Measurements from ENCODE around the gene RHOT2.

The RHOT2 gene

DNA sequence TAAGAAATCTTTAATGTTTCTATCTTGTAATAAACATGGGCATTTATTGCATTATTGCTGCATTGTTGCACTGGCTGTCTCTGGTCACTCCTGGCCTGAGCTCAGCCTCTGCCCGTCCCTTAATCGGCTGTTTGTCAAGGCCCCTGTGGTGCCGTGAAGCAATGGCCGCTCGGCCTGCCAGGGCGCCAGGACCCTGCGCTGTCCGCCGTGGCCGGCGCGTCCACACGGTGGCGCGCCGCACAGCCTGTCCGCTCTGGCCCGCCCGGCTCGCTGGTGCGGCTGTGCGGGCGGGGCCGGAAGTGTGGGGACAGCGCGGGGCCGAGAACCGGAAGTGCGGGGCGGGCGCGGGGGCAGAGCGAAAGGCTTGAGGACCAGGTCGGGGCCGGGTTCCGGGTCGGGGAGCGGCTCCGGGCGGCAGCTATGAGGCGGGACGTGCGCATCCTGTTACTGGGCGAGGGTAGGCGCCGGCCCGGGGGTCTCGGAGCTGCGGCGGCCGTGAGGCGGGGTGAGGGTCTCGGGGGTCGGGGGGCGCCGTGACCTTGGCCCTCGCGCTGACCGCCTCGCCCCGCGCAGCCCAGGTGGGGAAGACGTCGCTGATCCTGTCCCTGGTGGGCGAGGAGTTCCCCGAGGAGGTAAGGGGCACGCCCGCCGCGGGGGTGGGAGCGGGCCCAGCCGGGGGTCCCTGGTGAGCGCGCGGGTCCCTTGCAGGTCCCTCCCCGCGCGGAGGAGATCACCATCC lies at the start of gene RHOT2:
RHOT2 (plus strand) TSS at position 353 of the 739 bp plus-strand sequence; CDS start at position 421, 68 bp downstream.
- peak; percentile 93 for DNase-seq (ENCODE audit: low read depth)

DNA sequence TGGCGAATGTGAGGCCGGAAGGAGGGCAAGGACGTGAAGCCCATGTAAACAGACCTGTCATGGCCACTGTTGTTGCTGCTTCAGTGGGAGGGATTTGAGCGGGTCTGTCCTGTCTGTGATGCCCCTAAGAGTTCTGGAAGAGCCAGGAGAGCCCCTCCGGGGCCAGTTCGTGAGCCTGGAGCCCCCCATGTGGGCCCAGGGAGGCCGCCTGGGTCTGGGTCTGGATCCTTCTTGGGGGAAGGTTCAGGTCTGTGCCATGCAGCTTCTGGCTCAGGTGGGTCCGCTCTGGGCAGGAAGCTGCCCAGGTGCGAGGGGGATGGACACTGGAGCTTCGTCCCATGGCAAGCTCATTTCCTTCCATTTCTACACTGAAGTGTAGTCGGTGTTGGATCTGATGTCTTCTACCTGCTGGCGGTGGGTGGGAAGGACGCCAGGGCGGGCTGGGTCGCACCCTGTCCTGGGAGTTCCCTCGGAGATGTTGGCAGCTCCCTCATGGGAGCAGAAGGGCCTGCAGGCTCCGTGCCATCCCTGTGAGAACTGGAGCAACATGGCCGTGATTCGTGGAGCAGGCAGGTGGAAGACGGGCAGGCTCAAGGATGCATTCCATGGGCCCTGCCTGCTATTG lies 48.3 kb upstream of the RHOT2 start:
- no peak for DNase-seq (ENCODE audit: low read depth)

DNA sequence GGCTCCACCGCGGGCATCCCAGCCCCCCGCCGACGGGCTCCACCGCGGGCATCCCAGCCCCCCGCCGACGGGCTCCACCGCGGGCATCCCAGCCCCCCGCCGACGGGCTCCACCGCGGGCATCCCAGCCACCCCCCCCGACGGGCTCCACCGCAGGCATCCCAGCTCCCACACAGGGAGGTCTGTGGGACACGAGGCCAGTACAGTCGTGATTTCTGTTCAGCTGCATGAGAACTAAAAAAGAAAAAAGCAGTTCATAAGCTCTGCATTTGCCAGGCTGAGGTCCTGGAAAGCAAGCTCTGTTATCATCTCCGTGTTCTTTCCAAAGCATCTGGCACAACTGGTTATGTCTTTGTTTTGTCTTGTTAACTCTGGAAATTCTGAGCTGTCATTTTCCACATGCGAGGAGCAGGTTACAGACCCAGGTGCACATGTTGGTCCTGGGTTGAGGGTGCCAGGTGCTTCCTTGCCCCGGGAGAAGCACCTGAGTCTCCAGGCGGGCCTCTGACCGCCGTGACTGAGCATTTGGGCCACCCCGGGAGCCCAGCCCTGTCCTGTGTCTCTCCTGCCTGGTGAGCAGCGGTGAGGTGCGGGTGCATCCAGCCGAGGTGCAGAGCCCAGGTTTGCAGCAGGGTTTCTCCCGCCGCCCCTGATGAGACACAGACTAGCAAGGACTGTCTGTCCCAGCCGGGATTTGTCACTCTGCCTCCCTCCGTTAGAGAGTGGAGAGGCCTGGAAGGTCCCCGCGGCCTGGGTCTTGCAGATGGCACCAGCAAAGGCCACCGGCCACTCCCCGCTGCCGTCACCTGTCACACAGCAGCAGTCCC lies 47.0 kb upstream of the RHOT2 start:
- no peak for DNase-seq (ENCODE audit: low read depth)

DNA sequence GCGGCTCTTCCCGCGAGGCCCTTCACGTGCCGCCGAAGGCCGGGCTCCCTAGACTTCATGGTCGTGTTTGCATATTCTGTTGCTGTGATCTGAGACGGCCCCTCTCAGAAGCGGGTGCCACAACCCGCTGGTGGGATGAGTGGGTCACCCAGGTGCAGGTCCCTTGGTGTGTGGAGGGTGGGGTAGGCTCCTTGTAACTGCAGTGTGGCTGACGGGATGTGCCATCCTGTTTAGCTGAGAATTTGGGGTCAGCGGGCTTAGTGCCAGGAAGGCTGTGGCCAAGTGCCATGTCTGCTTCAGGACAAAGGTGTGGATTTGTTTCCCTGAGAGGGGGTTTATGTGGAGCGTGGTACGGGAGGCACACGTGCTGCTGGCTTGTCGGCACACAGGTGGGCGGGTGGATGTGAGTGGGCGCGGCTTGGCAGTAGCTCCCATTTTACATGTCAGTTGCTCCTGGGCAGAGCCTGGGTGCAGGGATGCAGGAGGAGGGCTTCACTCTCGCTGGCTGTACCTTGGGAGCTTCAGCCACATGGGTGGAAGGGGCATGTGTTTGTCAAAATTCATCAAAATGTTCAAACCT lies 46.3 kb upstream of the RHOT2 start:
- DNase-seq (ENCODE audit: low read depth), result no peak

DNA sequence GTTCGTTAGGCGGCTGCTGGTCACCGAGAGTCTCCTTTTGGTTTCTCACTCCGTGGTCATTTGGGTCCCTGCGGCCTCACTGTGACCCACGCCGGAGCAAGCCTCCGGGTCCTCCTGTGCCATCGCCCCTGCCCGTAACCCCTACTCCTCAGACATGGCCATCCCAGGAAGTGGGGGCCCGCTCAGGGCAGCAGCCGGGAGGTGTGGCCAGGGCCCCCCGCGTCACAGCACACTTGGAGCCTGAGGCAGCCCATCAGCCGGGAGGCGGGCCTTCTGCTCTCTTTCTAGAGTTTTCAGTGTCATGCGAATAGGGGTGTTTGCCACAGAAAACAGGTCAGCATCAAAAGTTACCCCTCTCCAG lies 45.0 kb upstream of the RHOT2 start:
- no peak for DNase-seq (ENCODE audit: low read depth)

DNA sequence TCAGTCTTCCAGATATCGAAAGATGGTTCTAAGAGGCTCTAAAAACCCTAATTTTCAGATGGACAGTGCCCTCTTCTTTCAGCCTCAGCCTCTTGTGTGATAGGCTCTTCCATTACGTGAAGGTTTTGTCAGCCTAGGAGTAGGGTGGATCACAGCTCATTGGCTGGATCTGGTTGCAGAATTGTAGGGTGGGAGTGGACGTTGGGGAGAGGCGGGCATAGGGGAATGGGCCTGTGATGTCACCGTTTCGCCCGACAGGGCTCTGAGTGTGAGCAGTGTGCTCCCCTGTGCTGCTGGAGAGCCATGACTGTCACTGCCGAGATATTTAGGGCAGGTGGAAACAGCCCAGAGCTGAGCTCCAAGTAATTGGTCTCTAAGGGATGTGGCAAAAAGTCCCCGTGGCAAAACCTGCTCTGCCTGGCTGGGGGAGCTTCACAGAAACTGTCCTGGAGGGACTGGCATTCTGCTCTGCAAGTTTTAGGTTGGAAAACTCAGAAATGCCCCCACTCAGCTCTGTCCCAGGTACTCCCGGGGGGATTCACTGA lies 43.3 kb upstream of the RHOT2 start:
- no peak for DNase-seq (ENCODE audit: low read depth)

DNA sequence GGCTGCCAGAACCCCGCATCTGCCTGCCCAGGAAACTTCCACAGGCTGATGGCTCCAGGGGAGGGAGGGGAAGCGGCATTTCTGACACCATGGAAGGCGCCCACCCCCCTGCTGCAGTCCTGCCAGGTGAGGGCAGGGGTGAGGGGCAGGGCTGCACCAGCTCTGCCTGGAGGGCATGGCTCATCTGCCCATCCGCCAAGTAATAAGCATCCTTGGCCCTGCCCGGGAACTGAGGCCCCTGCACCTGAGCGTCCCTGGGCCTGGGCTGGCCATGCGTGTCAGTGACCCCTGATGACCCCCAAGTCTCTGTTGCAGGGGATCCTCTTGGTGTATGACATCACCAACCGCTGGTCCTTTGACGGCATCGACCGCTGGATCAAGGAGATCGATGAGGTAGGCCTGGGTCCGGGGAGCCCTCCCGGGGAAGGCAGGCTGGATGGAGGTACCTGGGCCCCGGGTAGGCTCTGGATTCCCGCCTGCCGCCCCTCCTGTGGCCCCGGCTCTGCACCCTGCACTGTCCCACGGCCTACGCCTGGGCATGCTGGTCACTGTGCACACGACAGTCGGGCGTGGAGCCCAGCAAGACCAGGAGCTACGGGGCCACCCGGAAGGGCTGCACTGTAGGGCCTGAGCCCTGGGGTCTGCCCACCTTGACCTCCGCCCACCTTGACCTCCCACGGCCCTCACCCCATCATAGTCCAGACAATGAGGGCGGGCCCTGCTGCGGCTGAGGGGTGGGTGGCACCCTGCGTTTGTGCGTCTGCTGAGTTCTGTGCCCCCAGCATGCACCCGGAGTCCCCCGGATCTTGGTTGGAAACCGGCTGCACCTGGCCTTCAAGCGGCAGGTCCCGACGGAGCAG lies 42.6 kb upstream of the RHOT2 start:
- DNase-seq (ENCODE audit: low read depth), result no peak

DNA sequence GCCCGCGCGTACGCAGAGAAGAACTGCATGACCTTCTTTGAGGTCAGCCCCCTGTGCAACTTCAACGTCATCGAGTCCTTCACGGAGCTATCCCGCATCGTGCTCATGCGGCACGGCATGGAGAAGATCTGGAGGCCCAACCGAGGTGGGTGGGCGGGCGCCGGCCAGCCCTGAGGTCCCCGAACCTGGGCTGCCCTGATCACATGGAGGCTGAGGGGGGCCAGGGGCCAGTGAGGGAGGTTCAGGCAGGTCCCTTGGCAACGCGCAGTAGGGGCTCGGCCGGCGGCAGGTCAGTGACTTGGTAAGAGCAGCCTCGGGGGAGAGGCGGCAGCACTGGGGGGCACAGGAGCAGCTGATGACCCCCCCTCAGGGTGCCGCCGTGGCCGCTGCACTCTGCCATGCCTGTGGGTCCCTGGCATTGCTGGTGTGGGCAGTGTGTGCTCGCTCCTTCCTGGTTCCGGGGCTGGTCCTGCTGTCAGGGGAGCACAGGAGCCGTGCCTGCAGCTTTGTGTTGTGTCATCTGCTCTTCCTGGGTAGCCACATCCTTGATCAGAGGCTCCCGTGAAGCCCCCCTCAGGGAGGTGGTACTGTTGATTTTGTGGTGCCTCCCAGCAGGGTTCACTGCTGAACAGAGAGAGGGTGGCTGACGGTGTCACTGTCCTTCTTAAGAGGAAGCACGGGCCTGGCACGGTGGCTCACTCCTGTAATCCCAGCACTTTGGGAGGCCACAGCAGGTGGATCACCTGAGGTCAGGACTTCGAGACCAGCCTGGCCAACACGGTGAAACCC lies 41.8 kb upstream of the RHOT2 start:
- DNase-seq (ENCODE audit: low read depth), result no peak

DNA sequence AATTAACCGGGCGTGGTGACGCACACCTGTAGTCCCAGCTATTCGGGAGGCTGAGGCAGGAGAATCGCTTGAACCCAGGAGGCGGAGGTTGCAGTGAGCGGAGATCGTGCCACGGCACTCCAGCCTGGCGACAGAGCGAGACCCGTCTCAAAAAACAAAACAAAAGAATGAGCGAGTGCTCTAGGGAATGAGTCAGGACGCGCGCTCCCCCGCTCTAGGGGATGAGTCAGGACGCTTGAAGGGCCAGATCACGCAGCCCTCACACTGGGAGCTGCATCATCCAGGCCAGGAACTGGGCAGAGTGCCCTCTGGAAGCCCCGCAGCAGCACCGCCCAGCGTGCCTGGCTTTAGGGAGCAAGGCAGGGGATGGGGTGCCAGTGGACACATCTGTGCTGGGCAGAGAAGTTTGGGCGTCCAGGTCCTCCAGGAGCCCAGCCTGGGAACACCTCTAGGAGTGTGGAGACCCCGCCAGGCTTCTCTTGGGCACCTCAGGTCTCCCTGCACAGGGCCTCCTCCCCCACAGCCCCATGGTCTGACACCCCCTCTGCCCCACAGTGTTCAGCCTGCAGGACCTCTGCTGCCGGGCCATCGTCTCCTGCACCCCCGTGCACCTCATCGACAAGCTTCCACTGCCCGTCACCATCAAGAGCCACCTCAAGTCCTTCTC lies 41.0 kb upstream of the RHOT2 start:
- DNase-seq (ENCODE audit: low read depth), result no peak

DNA sequence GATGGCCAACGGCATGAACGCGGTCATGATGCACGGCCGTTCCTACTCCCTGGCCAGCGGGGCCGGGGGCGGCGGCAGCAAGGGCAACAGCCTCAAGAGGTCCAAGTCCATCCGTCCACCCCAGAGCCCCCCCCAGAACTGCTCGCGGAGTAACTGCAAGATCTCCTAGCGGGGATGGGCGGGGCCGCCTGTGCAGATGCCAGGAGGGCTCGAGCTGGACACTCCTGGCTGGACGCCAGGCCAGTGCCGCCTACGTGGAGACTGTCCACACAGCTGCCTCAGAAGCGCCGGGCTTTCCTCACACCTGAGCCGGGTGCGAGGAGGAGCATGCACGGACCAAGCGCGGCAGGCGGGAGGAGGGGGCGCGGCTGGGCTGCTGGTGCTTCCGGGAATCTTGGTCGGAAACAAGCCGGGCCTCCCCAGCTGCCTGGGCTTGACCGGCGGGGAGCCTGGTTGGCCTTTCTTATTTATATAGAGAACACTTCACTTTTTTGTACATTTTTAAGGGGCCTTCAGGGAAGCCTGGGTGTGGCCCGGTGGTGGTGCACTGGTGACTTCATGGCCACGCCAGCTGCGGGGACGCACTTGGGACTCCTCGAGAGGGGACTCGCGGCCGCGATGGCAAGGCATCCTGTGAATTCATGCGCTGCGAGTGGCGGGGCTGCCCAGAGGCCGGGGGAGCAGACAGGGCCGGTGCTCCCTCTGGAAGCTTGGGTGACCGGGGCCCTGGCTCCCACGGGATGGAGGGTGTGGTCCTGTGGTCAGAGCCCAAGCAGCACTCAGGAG lies 40.3 kb upstream of the RHOT2 start:
- no peak for DNase-seq (ENCODE audit: low read depth)

DNA sequence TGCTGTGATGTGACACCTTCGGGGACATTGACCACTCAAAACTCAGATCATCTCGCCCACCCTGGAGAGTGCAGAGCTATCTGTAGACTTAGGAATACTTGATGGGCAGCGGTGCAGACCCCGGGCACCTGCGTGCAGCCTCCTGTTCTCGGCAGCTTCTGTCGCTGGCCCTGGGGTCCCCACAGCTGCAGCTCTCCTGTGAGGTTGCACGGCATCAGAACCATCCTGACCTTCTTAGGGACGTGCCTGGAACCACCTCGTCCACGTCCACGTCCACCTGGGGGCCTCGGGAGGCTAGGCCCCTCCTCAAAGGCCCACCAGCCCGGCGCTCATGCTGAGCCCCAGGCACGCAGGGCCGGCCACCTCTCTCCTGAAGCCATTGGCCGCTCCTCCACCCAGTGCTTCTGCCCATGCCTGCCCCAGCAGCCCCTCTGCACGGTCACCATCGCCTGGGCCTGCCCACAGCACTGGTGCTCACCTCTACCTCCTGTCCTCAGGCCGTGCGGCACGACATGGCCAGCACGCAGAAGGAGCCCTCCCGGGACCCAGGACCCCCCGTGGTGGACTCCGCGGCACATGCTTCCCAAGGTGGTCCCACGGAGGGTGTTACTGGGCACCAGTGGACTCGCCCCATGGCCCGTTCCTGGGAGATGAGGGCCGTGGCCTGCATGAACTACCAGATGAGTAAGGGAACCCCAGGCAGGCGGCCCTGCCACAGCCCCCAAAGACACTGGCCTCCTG lies 39.4 kb upstream of the RHOT2 start:
- no peak for DNase-seq (ENCODE audit: low read depth)

DNA sequence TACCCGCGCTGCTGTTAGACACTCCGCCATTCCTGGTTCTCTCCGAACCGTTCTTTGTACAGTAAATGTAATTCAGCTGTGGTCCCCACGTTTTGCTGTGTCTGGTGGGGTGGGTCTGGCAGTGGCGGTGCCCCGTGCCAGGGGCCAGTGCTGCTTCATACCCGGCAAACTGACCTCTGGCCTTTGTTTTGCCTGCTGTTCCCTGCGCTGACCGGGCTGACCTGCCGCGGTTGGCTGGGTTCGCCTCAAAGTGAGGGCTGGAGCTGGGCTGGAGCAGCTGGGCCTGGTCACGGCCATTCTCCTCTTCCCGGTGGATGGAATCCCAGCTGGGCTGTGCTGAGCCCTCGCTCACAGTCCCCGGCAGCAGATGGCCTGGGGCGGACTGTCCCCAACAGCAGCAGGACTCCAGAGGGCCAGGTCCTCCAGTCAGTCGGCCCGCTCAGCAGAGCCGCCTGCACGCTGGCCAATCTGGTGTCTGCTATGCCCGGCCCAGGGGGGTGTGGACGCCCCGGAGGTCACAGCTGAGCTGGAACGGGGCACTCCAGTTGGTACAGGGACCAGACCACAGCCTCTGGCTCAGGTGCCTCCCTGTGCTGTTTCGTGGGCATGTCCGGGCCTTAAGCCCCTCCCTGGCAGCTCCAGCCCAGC lies 38.6 kb upstream of the RHOT2 start:
- no peak for DNase-seq (ENCODE audit: low read depth)

DNA sequence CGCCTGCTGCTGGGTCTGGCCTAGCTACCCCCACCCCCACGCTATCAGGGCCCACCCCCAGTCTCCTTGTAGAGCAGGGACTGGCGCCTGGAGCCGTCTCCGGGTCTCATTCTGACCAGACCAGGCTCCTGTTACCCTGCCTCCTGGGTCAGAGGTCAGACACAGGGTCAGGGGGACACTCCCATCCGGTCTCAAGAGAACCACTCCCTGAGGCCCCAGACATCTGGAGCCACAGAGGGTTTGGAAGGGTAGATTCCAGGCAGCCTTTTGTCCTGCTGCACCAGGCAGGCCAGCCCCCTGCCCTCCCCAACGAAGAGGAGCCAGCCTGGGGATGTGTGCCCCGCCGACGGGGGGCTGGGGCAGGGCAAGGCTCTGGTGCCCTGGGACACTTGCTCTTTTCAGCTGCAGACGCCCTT lies 38.1 kb upstream of the RHOT2 start:
- no peak for DNase-seq (ENCODE audit: low read depth)

DNA sequence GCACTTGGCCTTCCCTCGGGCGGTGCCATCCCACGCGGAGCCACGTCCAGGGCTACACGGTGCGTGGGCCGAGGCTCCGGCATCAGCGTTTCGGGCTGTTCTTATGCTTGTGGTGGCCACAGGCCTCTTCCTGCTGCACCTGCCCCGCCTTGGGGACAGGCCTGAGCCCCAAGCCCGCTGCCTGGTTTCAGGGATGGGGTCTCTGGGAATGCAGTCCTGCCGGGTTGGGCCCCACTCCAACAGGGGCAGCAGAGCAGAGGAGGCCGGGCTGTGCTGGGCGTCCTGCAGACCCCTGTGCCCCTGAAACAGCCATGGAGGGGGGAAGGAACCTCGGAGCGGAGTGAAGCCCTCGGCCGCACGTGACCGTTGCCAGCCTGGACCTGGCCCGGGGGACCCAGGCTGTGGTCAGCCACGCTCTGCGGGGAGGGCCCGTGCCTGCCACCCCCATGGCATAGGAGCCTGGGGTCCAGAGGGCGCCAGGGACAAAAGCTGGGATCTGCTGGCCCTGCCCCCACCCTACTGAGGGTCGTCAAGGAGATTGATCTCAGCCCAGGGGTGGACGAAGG lies 37.6 kb upstream of the RHOT2 start:
- no peak for DNase-seq (ENCODE audit: low read depth)

DNA sequence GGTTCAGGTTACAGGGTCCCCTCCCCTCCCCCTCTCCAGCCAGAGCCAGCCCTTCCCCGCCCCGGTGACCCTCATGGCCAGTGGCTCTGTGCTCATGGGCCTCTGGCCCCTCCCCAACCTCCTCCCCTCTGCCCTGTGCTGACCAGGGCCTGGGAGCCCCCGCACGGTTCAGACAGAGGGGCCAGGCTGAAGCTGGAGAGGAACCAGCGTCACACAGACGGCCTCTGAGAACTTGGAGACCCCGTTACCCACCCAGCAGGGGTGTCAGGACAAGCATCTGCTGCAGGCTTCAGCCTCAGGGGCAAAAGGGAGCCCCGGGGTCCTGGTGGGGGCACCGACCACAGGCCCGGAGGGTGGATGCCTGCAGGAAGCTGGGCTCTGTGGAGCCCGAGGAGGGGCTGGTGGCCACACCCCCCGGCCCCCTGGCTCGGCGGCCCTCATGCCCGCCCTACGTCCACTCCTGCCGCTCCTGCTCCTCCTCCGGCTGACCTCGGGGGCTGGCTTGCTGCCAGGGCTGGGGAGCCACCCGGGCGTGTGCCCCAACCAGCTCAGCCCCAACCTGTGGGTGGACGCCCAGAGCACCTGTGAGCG lies 37.0 kb upstream of the RHOT2 start, which contains the start of gene WFIKKN1:
WFIKKN1 (plus strand) TSS at position 171 of the 591 bp plus-strand sequence; CDS start at position 440, 269 bp downstream.
- no peak for DNase-seq (ENCODE audit: low read depth)

DNA sequence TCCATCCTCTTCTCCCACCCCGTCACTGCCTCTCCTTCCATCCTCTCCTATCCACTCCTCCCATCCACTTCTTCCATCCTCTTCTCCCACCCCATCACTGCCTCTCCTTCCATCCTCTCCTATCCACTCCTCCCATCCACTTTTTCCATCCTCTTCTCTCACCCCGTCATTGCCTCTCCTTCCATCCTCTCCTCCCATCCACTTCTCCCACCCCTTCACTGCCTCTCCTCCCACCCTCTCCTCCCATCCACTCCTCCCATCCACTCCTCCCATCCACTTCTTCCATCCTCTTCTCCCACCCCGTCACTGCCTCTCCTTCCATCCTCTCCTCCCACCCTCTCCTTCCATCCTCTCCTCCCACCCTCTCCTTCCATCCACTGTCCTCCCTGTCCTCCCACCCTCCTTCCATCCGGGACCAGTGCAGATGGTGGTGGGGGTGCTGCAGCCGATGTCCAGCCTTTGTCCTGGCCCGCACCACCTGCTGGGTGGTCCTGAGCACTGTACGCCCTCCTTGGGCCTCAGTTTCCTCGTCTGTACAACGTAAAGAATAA lies 36.0 kb upstream of the RHOT2 start:
- DNase-seq (ENCODE audit: low read depth), result no peak

Data from activated T-helper 9 cell treated with anti-CD3 and anti-CD28 coated beads, Interleukin-2, amount 50 U/mL, for 16 hours (primary cell).